CD4-positive, alpha-beta T cell treated with Interleukin-6 at 100 ng/mL for 8 hours (primary cell): ENCODE measurements around the gene GTF2F1.
"Not testable (repeated sequence)": the region's sequence is repeated elsewhere in the genome, so short reads cannot be mapped to it uniquely, and the experiment has no call there.

Source experiments
- DNase-seq: peaks from one replicate; pipeline ENCODE4 v3.0.0-alpha.2; 2020; ENCODE audit warnings: mixed read lengths, low spot score

GTF2F1 gene

GRCh38 chr19:6384381-6384780, 8.6 kb downstream of the GTF2F1 start:
- DNase-seq, result no peak

GRCh38 chr19:6383188-6383587, 9.8 kb downstream of the GTF2F1 start:
- DNase-seq, result no peak

GRCh38 chr19:6381030-6381750, 11.8 kb downstream of the GTF2F1 start:
- DNase-seq, result no peak

GRCh38 chr19:6379744-6380143, 13.2 kb downstream of the GTF2F1 start:
- no peak for DNase-seq

GRCh38 chr19:6378486-6378885, 14.5 kb downstream of the GTF2F1 start:
- DNase-seq, result no peak

- no peak for DNase-seq
Measured at GRCh38 chr19:6378041-6378440, 14.9 kb downstream of the GTF2F1 start.

GRCh38 chr19:6376512-6377190, 16.3 kb downstream of the GTF2F1 start:
- DNase-seq, result no peak

- DNase-seq, result no peak
Measured at GRCh38 chr19:6375411-6376010, 17.5 kb downstream of the GTF2F1 start, which contains the start of gene PSPN. Gene PSPN (minus strand): TSS chr19:6375933. CDS start chr19:6375849, 84 bp downstream.

- DNase-seq, result no peak
Measured at GRCh38 chr19:6374711-6375410, 18.1 kb downstream of the GTF2F1 start.

GRCh38 chr19:6374161-6374709, 18.7 kb downstream of the GTF2F1 start:
- no peak for DNase-seq

- DNase-seq, result no peak
Measured at GRCh38 chr19:6373813-6374108, 19.2 kb downstream of the GTF2F1 start.

GRCh38 chr19:6373096-6373812, 19.7 kb downstream of the GTF2F1 start:
- DNase-seq, result peak; percentile 98

- DNase-seq, result peak; percentile 99
Measured at GRCh38 chr19:6372594-6373095, 20.3 kb downstream of the GTF2F1 start, which contains the start of gene ALKBH7. Gene ALKBH7 (plus strand): TSS chr19:6372794. CDS start chr19:6372821, 27 bp downstream.

- DNase-seq, result no peak
Measured at GRCh38 chr19:6364353-6364752, 28.6 kb downstream of the GTF2F1 start.

- DNase-seq, result peak; percentile 68
Measured at GRCh38 chr19:6362351-6362801, 30.6 kb downstream of the GTF2F1 start.

GRCh38 chr19:6362027-6362350, 31.0 kb downstream of the GTF2F1 start:
- DNase-seq, result no peak

- DNase-seq, result not testable (repeated sequence)
Measured at GRCh38 chr19:6360857-6361216, 32.1 kb downstream of the GTF2F1 start.

GRCh38 chr19:6360445-6360844, 32.5 kb downstream of the GTF2F1 start:
- not testable (repeated sequence) for DNase-seq

- no peak for DNase-seq
Measured at GRCh38 chr19:6359568-6360341, 33.2 kb downstream of the GTF2F1 start.

GRCh38 chr19:6358003-6358402, 35.0 kb downstream of the GTF2F1 start:
- no peak for DNase-seq

GRCh38 chr19:6357174-6357573, 35.8 kb downstream of the GTF2F1 start:
- no peak for DNase-seq
